Measurements from ENCODE around the gene CCDC127.
"Not testable (repeated sequence)": the region's sequence is repeated elsewhere in the genome, so short reads cannot be mapped to it uniquely, and the experiment has no call there.

CCDC127 gene, protein sequence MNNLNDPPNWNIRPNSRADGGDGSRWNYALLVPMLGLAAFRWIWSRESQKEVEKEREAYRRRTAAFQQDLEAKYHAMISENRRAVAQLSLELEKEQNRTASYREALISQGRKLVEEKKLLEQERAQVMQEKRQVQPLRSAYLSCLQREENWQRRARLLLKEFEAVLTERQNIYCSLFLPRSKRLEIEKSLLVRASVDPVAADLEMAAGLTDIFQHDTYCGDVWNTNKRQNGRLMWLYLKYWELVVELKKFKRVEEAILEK

GRCh38 chr5:217494-218456 lies at the start of gene CCDC127, which contains the start of gene SDHA:
TSS of gene CCDC127 (minus strand) at chr5:218153. CDS start at chr5:216849, 1,304 bp downstream.
TSS of gene SDHA (plus strand) at chr5:218320. CDS start at chr5:218356, 36 bp downstream.
- peak; percentile 74 for DNase-seq (ENCODE audit: low read depth)

DNA sequence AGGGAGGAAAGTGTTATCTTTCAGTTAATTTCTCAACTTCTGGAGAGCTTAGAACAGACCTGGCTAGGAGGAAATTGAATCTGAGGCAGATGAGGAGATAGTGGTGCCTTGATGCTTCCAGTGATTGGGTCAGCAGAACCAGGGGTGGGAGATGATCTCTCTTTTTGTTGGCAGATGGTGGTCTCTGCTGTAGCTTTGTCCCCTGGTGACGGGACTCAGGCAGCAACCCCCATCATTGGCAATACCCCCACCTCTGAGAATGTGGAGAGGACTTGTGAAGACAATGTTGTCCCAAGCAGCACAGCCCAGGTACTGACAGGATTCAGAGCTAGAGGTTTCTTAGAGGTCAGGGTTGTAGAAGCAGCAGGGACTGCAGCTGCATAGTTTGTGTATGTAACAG lies 49.8 kb upstream of the CCDC127 start:
- no peak for DNase-seq (ENCODE audit: low read depth)

DNA sequence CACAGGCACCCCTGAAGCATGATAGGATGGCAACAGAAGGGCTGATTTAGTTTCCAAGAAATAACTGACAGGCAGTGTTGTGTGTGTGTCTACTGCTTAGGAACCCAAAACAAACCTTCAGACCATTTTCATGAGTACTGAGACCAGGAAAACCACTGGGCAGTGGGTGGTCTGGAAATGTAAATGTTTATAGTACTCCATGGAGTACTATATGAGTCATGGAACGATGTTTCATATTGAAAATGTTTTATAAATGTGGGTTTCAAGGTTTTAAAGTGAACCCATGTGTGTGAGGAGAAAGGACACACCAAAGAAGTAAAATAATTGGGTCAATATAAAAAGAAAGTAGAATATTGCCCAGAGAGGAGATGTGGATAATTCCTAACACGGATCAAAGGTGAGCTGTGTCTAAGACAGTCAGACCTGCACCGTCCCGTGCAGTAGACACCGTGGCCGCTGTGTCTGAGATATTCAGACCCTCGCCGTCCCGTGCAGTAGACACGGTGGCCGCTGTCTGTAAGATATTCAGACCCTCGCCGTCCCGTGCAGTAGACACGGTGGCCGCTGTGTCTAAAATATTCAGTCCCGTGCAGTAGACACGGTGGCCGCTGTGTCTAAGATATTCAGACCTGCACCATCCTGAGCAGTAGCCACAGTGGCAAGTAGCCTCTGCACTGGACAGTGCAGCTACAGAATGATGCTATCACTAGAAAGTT lies 48.5 kb upstream of the CCDC127 start:
- DNase-seq (ENCODE audit: low read depth) = peak; percentile 40

DNA sequence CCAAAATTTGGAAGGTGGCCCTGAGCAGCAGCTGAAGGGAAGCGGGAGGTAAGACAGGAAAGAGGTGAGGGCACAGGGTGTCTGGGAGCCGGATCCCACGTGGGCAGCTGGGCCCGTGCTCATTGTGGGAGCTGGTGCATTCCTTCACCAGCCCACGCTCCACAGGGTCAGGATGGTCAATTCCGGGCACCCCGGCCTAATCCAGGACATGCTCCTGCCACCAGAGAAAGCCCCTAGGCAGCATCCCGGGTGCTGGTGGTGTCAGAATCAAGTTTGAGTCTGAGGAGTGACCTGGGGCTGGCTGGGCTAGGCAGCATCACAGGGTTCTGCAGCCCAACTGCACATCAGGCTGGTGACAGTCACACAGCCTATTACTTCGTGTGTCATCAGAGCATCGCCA lies 46.4 kb upstream of the CCDC127 start:
- DNase-seq (ENCODE audit: low read depth) = no peak

DNA sequence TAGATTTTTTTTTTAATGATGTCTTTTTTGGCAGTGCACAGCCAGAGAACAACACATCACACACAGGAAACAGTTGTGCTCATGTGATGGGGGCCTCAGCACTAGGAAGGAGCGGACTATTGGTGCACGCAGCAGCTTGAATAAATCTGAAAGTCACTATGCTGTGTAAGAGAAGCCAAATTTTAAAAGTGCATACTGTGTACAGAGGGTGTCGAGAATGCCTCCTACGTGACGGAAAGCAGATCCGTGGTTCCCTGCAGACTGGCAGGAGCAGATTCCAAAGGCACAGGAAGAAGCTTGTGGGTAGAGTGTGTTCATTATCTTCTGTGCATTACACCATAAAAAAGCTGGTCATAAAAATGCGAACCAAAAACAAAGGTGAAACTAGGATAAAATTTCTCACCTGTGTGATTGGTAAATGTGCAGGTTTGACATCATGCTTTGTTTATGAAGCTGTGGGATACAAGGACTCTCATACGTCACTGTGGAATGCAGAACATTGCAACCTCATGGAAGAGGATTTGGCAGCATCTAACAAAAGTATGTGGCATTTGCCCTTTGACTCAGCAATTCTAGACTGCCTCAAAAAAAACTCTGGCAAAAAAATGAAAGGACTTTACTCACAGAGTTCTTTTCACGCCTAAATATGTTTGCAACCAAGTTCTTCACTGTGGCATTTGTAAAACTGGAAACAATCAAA lies 45.5 kb upstream of the CCDC127 start:
- peak; percentile 97 for DNase-seq (ENCODE audit: low read depth)

DNA sequence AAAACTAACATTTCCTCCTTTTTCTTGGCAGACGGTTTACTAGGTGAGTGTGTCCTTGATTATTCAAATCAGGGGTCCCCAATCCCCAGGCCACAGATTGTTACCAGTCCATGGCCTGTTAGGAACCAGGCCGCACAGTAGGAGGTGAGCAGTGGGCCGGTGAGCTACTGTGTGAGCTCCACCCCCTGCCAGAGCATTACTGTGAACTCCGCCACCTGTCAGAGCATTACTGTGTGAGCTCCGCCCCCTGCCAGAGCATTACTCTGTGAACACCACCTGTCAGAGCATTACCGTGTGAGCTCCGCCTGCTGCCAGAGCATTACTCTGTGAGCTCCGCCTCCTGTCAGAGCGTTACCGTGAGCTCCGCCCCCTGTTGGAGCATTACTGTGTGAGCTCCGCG lies 39.2 kb upstream of the CCDC127 start:
- DNase-seq (ENCODE audit: low read depth) = no peak

- DNase-seq (ENCODE audit: low read depth) = not testable (repeated sequence)
Observed at GRCh38 chr5:256347-256746, 38.4 kb upstream of the CCDC127 start.

GRCh38 chr5:255116-255515 lies 37.2 kb upstream of the CCDC127 start:
- not testable (repeated sequence) for DNase-seq (ENCODE audit: low read depth)

- DNase-seq (ENCODE audit: low read depth) = not testable (repeated sequence)
Observed at GRCh38 chr5:254322-254721, 36.4 kb upstream of the CCDC127 start.

GRCh38 chr5:252546-252945 lies 34.6 kb upstream of the CCDC127 start:
- no peak for DNase-seq (ENCODE audit: low read depth)

DNA sequence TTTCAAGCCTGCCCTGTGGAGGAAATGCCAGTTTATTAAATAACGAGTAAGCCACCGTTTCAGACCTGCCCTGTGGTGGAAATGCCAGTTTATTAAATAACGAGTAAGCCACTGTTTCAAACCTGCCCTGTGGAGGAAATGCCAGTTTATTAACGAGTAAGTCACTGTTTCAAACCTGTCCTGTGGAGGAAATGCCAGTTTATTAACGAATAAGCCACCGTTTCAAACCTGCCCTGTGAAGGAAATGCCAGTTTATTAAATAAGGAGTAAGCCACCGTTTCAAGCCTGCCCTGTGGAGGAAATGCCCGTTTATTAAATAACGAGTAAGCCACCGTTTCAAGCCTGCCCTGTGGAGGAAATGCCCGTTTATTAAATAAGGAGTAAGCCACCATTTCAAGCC lies 34.0 kb upstream of the CCDC127 start:
- not testable (repeated sequence) for DNase-seq (ENCODE audit: low read depth)

DNA sequence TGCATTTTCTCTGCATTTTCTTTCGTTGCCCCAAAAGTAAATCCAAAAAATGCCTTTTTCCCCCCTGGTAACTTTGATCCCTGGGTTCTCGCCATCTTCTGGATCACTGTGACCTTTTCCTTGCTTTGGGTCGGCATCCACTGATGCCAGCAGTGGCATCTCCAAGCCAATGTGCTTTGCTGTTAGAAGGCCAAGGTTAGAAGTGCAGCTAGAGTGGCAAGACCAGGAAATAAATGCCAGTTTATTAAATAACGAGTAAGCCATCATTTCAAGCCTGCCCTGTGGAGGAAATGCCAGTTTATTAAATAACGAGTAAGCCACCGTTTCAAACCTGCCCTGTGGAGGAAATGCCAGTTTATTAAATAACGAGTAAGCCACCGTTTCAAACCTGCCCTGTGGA lies 33.6 kb upstream of the CCDC127 start:
- DNase-seq (ENCODE audit: low read depth) = not testable (repeated sequence)

GRCh38 chr5:251016-251415 lies 33.1 kb upstream of the CCDC127 start:
- not testable (repeated sequence) for DNase-seq (ENCODE audit: low read depth)

DNA sequence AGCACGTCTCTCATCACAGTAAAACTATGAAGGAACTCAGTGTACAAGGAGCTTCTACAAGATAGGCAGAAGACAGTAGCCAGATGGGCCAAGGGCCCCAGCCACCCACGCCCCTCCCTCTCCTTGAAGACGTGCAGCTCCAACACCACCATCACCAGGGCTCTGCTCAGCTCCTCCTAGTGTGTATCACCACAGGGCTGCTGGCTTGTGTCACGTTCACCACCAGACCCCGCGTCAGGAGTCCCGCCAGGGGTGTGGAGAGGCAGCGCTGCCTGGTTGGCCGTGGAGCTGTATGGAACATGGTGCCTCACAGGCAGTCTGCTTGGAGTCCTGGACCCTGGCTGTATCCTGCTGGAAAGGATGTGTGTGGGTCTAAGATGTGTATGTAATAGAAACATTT lies 32.4 kb upstream of the CCDC127 start:
- not testable (repeated sequence) for DNase-seq (ENCODE audit: low read depth)

DNA sequence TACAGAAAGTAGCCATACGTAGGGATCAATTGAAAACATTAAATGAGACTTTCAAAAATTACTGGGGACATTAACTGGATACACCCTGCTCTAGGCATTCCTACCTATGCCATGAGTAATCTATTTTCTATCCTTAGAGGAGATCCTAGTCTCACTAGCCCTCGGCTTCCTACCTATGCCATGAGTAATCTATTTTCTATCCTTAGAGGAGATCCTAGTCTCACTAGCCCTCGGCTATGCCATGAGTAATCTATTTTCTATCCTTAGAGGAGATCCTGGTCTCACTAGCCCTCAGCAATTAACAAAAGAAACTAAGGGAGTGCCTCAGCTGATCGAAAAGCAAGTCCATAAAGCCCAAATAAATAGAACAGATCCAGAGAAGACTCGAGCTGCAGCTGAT lies 27.8 kb upstream of the CCDC127 start:
- DNase-seq (ENCODE audit: low read depth) = not testable (repeated sequence)

DNA sequence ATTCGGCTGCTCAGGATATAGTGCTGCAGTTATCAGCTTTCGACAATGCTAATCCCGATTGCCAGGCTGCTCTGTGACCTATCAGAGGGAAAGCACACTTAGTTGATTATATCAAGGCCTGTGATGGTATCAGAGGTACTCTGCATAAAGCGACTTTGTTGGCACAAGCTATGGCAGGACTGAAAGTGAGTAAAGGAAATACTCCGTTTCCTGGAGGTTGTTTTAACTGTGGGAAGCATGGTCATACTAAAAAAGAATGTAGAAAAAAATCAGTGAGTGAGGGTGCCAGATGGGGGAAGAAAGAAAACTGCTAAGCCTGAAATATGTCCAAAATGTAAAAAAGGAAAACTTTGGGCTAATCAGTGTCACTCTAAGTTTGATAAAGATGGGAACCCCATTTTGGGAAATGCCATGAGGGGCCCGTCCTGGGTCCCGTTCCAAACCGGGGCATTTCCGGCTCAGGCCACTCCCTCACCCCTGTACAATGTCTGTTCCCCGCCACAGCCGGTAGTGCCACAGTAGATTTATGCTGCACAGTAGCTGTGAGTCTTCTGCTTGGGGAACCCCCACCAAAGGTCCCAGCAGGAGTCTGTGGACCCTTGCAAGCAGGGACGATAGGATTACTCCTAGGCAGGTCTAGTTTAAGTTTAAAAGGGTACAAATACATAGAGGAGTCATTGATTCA lies 25.9 kb upstream of the CCDC127 start:
- DNase-seq (ENCODE audit: low read depth) = not testable (repeated sequence)

DNA sequence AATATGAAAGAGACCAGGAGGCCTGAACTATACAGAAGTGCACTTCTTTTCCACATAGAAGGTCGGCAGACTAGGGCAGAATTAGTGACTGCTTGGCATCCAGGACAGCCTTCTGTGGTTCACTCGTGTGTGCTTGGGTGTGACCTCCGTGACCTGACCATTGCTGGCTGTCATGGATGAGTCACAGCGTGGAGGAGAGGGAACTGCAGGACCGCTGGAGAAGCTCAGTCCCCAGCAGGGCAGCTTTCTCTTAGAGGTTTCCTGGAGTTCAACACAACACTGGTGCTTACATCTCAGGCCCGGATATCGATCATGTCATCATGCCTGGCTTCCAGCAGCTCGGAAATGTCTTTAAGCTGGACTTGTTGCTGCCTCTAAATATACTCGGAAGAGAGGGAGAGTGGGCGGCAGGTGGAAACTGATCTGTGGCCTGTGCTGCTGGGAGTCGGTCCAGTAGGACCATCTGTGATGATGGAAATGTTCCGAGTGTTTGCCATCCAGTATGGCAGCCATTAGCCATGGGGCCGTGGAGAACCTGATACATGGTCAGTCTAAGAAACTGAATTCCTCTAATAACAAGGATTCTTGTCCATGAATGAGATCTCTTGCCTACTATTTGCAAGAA lies 23.2 kb upstream of the CCDC127 start:
- DNase-seq (ENCODE audit: low read depth) = peak; percentile 21

DNA sequence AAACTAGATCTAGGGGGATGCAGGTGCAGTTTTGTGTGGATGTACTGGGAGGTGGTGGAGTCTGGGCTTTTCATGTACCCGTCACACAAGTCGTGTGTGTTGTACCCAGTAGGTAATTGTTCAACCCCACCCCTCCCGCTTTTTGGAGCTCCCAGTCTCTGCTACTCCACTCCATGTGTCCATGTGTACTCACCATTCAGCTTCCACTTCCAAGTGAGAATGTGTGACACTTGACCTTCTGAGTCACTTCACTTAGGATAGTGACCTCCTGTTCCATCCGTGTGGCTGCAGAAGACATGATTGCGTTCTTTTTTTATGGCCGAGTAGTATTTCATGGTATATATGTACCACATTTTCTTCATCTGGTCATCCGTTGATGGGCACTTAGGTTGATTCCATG lies 22.6 kb upstream of the CCDC127 start:
- not testable (repeated sequence) for DNase-seq (ENCODE audit: low read depth)

DNA sequence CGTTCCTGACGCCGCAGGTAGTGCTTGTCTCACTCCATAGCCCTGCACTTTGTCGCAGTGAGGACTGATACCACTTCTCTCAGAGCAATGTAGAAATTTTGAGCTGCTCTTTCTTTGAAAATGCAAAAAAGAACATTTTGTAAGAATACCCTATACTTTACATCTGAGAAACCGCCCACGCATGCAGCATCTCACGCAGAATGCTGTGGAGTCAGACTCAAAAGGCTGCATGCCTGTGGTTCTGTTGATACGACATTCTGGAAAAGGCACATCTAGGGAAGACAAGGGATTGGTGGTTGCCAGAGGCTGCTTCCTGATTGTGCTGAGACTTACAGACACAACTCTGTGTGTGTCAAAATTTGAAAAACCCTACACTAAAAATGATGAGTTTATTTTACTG lies 20.0 kb upstream of the CCDC127 start:
- peak; percentile 39 for DNase-seq (ENCODE audit: low read depth)

DNA sequence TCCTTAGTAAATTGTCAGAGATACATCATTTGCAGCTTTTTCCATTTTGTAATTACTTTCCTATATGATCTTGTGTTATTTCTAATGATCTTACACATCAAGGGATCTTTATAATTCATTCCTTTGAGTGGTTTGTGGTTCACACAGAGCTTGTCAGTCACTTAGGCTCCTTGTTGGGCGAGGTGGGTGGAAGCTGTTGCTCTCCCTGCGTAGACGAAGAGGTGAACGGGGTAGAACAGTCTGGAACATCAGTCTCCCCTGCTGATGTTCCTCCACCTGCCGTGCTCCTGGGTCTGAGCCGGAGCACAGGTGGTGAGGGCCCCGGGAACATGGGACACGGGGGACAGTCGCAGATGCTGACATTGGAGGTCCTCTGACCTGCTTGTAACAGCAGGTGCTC lies 17.6 kb upstream of the CCDC127 start:
- not testable (repeated sequence) for DNase-seq (ENCODE audit: low read depth)

- DNase-seq (ENCODE audit: low read depth) = no peak
Observed at GRCh38 chr5:234450-234849, 16.5 kb upstream of the CCDC127 start.
